Endodermal cell (in vitro differentiated cells): ENCODE results near the gene KIF21B. TPM values are rescaled to one million over a fixed set of nuclear protein-coding genes. Genes with fewer than 3 reads are reported as not detected.

Source experiments
- DNase-seq: peaks from one replicate; pipeline ENCODE4 v3.0.0-alpha.2; 2017
- H3K27ac ChIP-seq: 2 replicates; pipeline ENCODE4 v1.5.1; 2013; ENCODE audit warnings: mild to moderate bottlenecking, low read depth, low read length, moderate library complexity
- H3K27me3 ChIP-seq: 2 replicates; pipeline ENCODE4 v1.6.1; 2013; ENCODE audit warnings: mild to moderate bottlenecking, low read length, moderate library complexity; ENCODE audit not compliant: insufficient read depth, control insufficient read depth, poor library complexity, severe bottlenecking
- H3K36me3 ChIP-seq: 2 replicates; pipeline ENCODE4 v1.7.0; 2013; ENCODE audit warnings: mild to moderate bottlenecking, low read length, moderate library complexity; ENCODE audit not compliant: control insufficient read depth, insufficient read depth
- H3K4me1 ChIP-seq: one replicate; pipeline ENCODE4 v1.7.0; 2013; ENCODE audit warnings: low read length; ENCODE audit not compliant: control insufficient read depth, insufficient read depth
- H3K4me3 ChIP-seq: 2 replicates; pipeline ENCODE4 v1.5.1; 2013; ENCODE audit warnings: mild to moderate bottlenecking, low read length, moderate library complexity
- H3K9ac ChIP-seq: 2 replicates; pipeline ENCODE4 v1.6.1; 2013; ENCODE audit warnings: mild to moderate bottlenecking, low read length, moderate library complexity; ENCODE audit not compliant: poor library complexity, severe bottlenecking; ENCODE audit errors: extremely low read depth
- H3K9me3 ChIP-seq: 2 replicates; pipeline ENCODE4 v1.6.1; 2013; ENCODE audit warnings: mild to moderate bottlenecking, low read length, moderate library complexity; ENCODE audit not compliant: control insufficient read depth
- H3K27ac Mint-ChIP-seq: 2 replicates; pipeline ENCODE4 v1.8.0; 2020; ENCODE audit warnings: mixed read lengths
- H3K27me3 Mint-ChIP-seq: 2 replicates; pipeline ENCODE4 v1.8.0; 2021; ENCODE audit warnings: mild to moderate bottlenecking, mixed read lengths; ENCODE audit not compliant: insufficient read depth
- H3K36me3 Mint-ChIP-seq: 2 replicates; pipeline ENCODE4 v1.8.0; 2020; ENCODE audit warnings: low read depth, mixed read lengths
- H3K4me1 Mint-ChIP-seq: 2 replicates; pipeline ENCODE4 v1.8.0; 2020; ENCODE audit warnings: mixed read lengths
- H3K4me3 Mint-ChIP-seq: 2 replicates; pipeline ENCODE4 v1.8.0; 2020; ENCODE audit warnings: mild to moderate bottlenecking, moderate library complexity, mixed read lengths
- H3K9me3 Mint-ChIP-seq: 2 replicates; pipeline ENCODE4 v1.8.0; 2020; ENCODE audit warnings: mild to moderate bottlenecking, mixed read lengths
- WGBS, 2 experiments: methylation state at CpG; one replicate each; pipeline versions ENCODE4 v1.1.5 to v1.1.7; 2013; ENCODE audit warnings: missing lambda C conversion rate in 2 of 2, mixed read lengths in 1 of 2; ENCODE audit not compliant: insufficient coverage in 1 of 2, insufficient read length in 1 of 2; 5-methylcytosine and 5-hydroxymethylcytosine counted together
- total RNA-seq, 2 donors: library from RNA; stranded (reverse); fragmentation: NEBNext Ultra II Directional in 1 of 2; extraction: Animal tissue kit (Norgen Biotek cat#: 25700) in 1 of 2; gene quantifications; 2 replicates in 1 of 2; 3 replicates in 1 of 2; pipeline ENCODE4 v1.2.1, GENCODE V29; 2021
- TF ChIP-seq, protein P1 (sequence below): fragments of 200-600 bp; sonication (generic); conservative IDR thresholded peaks from 2 replicates; pipeline ENCODE4 v1.5.0; 2021; ENCODE audit warnings: antibody characterized with exemption, mild to moderate bottlenecking

The KIF21B gene
- total RNA-seq, 2 donors from 2014 or later, result 8.8 to 14.7 TPM

DNA sequence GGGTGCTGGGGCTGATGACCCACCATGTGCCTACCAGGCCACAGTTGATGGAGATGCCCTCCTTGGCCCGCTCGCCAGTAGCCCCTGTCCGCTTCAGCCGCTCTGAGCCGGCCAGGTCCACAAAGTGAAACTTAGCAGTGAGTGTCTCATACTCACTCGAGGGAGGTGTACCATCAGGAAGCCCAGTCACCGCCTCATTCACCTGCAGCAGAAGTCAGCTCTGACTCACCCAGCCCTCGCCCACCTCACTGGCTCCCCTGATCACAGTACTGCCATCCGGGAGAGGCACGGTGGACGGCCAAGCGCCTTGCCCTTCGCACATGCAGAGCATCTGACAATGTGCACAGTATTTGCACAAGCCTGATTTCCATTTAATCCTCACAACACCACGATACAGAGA, 18.8 kb downstream of the KIF21B start:
- Histone ChIP-seq H3K27me3 (no peaks in the 10 kb centered on the region), H3K9ac (no peak overlapping the region), H3K4me1 (no peaks in the 10 kb centered on the region), H3K36me3 (no peaks in the 10 kb centered on the region), H3K9me3 (no peaks in the 10 kb centered on the region), H3K27ac (no peak overlapping the region), H3K4me3 (no peak overlapping the region)
- Mint-ChIP-seq H3K27ac (no peak overlapping the region), H3K4me1 (no peaks in the 10 kb centered on the region), H3K4me3 (no peak overlapping the region), H3K36me3 (no peaks in the 10 kb centered on the region), H3K9me3 (no peaks in the 10 kb centered on the region), H3K27me3 (no peaks in the 10 kb centered on the region)
- WGBS, 2 experiments, result 93 to 96% methylated on average over 7 to 14 of the region's 14 CpGs
- TF ChIP-seq, protein P1, sequence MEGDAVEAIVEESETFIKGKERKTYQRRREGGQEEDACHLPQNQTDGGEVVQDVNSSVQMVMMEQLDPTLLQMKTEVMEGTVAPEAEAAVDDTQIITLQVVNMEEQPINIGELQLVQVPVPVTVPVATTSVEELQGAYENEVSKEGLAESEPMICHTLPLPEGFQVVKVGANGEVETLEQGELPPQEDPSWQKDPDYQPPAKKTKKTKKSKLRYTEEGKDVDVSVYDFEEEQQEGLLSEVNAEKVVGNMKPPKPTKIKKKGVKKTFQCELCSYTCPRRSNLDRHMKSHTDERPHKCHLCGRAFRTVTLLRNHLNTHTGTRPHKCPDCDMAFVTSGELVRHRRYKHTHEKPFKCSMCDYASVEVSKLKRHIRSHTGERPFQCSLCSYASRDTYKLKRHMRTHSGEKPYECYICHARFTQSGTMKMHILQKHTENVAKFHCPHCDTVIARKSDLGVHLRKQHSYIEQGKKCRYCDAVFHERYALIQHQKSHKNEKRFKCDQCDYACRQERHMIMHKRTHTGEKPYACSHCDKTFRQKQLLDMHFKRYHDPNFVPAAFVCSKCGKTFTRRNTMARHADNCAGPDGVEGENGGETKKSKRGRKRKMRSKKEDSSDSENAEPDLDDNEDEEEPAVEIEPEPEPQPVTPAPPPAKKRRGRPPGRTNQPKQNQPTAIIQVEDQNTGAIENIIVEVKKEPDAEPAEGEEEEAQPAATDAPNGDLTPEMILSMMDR, result no peak
- no peak for DNase-seq

DNA sequence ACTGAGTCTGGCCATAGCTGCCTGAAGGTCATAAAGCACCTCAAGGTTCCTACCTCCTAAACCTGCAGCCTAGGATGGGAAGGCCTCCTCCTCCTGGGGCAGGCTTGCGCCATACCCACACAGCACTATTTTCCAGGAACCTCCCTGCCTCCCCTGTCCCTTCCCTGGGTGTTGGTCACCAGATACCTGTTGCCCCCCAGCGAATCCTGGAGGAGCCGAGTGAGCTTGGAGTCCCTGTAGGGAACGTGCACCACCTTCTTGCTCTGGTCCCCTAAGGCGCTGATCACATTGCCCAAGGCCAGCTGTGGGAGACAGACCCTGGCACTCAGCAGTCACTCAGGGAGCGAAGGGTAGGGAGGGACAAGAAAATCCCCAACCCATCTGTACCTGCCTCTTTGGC, 19.4 kb downstream of the KIF21B start:
- Mint-ChIP-seq H3K27me3 (no peaks in the 10 kb centered on the region), H3K4me1 (no peaks in the 10 kb centered on the region), H3K9me3 (no peaks in the 10 kb centered on the region), H3K27ac (no peak overlapping the region), H3K4me3 (no peak overlapping the region), H3K36me3 (no peaks in the 10 kb centered on the region)
- no peak overlapping the region for H3K4me3 ChIP-seq
- H3K9me3 ChIP-seq, result no peaks in the 10 kb centered on the region
- 89 to 96% methylated on average over 4 to 6 of the region's 6 CpGs for WGBS, 2 experiments
- H3K36me3 ChIP-seq, result no peaks in the 10 kb centered on the region
- H3K9ac ChIP-seq, result no peak overlapping the region
- TF ChIP-seq, protein P1, result no peak
- H3K27me3 ChIP-seq, result no peaks in the 10 kb centered on the region
- H3K27ac ChIP-seq, result no peak overlapping the region
- H3K4me1 ChIP-seq, result no peaks in the 10 kb centered on the region
- no peak for DNase-seq

DNA sequence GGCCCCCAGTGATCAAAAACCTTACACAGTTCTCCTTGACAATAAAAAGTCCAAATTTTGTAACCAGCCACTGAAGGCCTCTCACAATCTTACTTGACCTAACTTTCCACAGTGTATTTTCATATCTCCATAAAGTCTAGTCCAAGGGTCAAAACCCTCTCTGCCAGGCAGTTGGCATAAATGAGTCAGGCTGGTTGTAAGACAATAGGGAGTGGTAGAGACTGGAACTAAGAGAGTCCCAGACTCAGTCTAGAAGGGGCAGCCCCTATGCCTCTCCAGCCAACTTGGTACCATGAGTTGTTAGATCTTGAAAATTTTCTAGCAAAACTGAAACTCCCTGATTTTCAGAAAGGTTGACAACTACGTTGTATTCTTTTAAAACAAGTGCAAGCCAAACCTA, 21.0 kb downstream of the KIF21B start:
- no peaks in the 10 kb centered on the region for H3K36me3 Mint-ChIP-seq
- Histone ChIP-seq H3K36me3 (no peaks in the 10 kb centered on the region), H3K9me3 (no peaks in the 10 kb centered on the region), H3K4me1 (no peaks in the 10 kb centered on the region), H3K27me3 (no peaks in the 10 kb centered on the region), H3K4me3 (no peak overlapping the region), H3K9ac (no peak overlapping the region), H3K27ac (no peak overlapping the region)
- H3K4me1 Mint-ChIP-seq, result no peaks in the 10 kb centered on the region
- TF ChIP-seq, protein P1, result no peak
- DNase-seq, result no peak
- no peaks in the 10 kb centered on the region for H3K27me3 Mint-ChIP-seq
- 79 to 90% methylated on average over 1 of the region's 1 CpG for WGBS, 2 experiments
- no peak overlapping the region for H3K27ac Mint-ChIP-seq
- H3K9me3 Mint-ChIP-seq, result no peaks in the 10 kb centered on the region
- no peak overlapping the region for H3K4me3 Mint-ChIP-seq
